Transverse colon (tissue), 4 donors: ENCODE results near the gene NRF1. TPM values are rescaled to one million over a fixed set of nuclear protein-coding genes. Genes with fewer than 3 reads are reported as not detected.
"Not testable (repeated sequence)": the region's sequence is repeated elsewhere in the genome, so short reads cannot be mapped to it uniquely, and the experiment has no call there.

Experiments
- DNase-seq: peaks from one replicate; pipeline ENCODE4 v3.0.0-alpha.2; 2019
- H3K27ac ChIP-seq, 4 donors: fragments of 200-600 bp; sonication (generic); 2 replicates each; pipeline ENCODE4 v1.5.1; 2016 to 2018; ENCODE audit warnings: inconsistent platforms in 4 of 4
- H3K27me3 ChIP-seq: fragments of 200-600 bp; sonication (generic); 2 replicates; pipeline ENCODE4 v1.5.1; 2017; ENCODE audit warnings: inconsistent platforms
- H3K36me3 ChIP-seq, 4 donors: fragments of 200-600 bp; sonication (generic); 2 replicates each; pipeline ENCODE4 v1.5.1; 2017 to 2019; ENCODE audit warnings: inconsistent platforms in 4 of 4
- H3K4me1 ChIP-seq, 4 donors: fragments of 200-600 bp; sonication (generic); 2 replicates each; pipeline ENCODE4 v1.5.1; 2017 to 2020; ENCODE audit warnings: inconsistent platforms in 4 of 4
- H3K4me3 ChIP-seq, 4 donors: fragments of 200-600 bp; sonication (generic); 1 replicate in 1 of 4; 2 replicates in 3 of 4; pipeline versions ENCODE4 v1.5.1 to v1.6.1; 2017 to 2019; ENCODE audit warnings: inconsistent platforms in 4 of 4
- H3K9me3 ChIP-seq, 2 donors: fragments of 200-600 bp; sonication (generic); 2 replicates each; pipeline ENCODE4 v1.5.1; 2017 to 2019; ENCODE audit warnings: inconsistent platforms in 2 of 2
- CTCF ChIP-seq, 5 experiments: fragments of 200-600 bp in 3 of 5; fragments of 450-650 bp in 2 of 5; sonication (generic) in 3 of 5; IDR thresholded peaks; 1 replicate in 2 of 5; 2 replicates in 3 of 5; pipeline ENCODE4 v1.5.1; 2016 to 2017; ENCODE audit warnings: antibody characterized with exemption in 5 of 5, inconsistent platforms in 3 of 5, mild to moderate bottlenecking in 2 of 5, moderate library complexity in 1 of 5
- EP300 ChIP-seq: sonication (generic); formaldehyde crosslinking; IDR thresholded peaks from one replicate; pipeline ENCODE4 v1.6.1; 2017; ENCODE audit warnings: antibody characterized with exemption, low read depth
- POLR2A ChIP-seq: fragments of 450-650 bp; IDR thresholded peaks from one replicate; pipeline ENCODE4 v1.6.1; 2016; ENCODE audit warnings: antibody characterized with exemption, mild to moderate bottlenecking, moderate library complexity
- POLR2AphosphoS5 ChIP-seq, 3 donors: sonication (generic); formaldehyde crosslinking; IDR thresholded peaks; one replicate each; pipeline ENCODE4 v1.6.1; 2016; ENCODE audit warnings: antibody characterized with exemption in 3 of 3
- WGBS, 2 donors: methylation state at CpG; one replicate each; pipeline ENCODE4 v1.1.5; 2018; ENCODE audit warnings: low coverage in 1 of 2; 5-methylcytosine and 5-hydroxymethylcytosine counted together
- in situ Hi-C, 4 donors: fragments of 200-750 bp; cut with MboI; loops; one replicate each; pipeline versions ENCODE4 v1.15.0 to v1.15.1; 2017; ENCODE audit warnings: low sequenced_read_pairs in 3 of 4, low pct_ligation_motif_present in 1 of 4, low pct_unique_long_range_greater_than_20kb in 1 of 4
- intact Hi-C: fragments of 100-400 bp; cut with DNase I; formaldehyde crosslinking; loops from one replicate; pipeline ENCODE4 v1.15.1; 2023; ENCODE audit warnings: low total_unique reads
- total RNA-seq, 4 donors: library from RNA; depleted of rRNA; stranded (reverse); fragments of >200 nt; gene quantifications; one replicate each; pipeline ENCODE4 v1.1.0, GENCODE V29; 2016

Gene NRF1
- total RNA-seq, 4 donors from 2014 or later: 11.6 to 21.5 (median 15.3) TPM

- no peak overlapping the region for H3K27ac ChIP-seq
- H3K4me3 ChIP-seq: no peak overlapping the region
- 41% methylated on average over 3 of the region's 3 CpGs; no CpG with 5 or more reads in 1 of the 2 donors for WGBS, 2 donors
- no peak for DNase-seq
- TF ChIP-seq POLR2A (no peak), CTCF (IDR thresholded peaks at IDR 0.05) (no peak), POLR2AphosphoS5 (IDR thresholded peaks at IDR 0.05) (no peak), EP300 (no peak)
- in situ Hi-C loops (no loop called here), intact Hi-C loops (no loop called here)
- peaks cover 6 to 7% of the 10 kb centered on the region in 2 donors for H3K9me3 ChIP-seq
- no peaks in the 10 kb centered on the region for H3K36me3 ChIP-seq
- no peaks in the 10 kb centered on the region for H3K27me3 ChIP-seq
- H3K4me1 ChIP-seq: peaks cover 0 to 2% (median 0%) of the 10 kb centered on the region in 4 donors
Measured at GRCh38 chr7:129574487-129574886, 37.0 kb upstream of the NRF1 start.

- H3K27me3 ChIP-seq: no peaks in the 10 kb centered on the region
- H3K9me3 ChIP-seq: peaks cover 6 to 7% of the 10 kb centered on the region in 2 donors
- no peak for TF ChIP-seq EP300
- TF ChIP-seq POLR2A: no peak
- TF ChIP-seq CTCF (IDR thresholded peaks at IDR 0.05): no peak
- no peak for TF ChIP-seq POLR2AphosphoS5 (IDR thresholded peaks at IDR 0.05)
- 75 to 91% methylated on average over 2 to 7 of the region's 7 CpGs for WGBS, 2 donors
- H3K4me1 ChIP-seq: no peaks in the 10 kb centered on the region
- intact Hi-C loops: no loop called here
- H3K27ac ChIP-seq: no peak overlapping the region
- no peak overlapping the region for H3K4me3 ChIP-seq
- in situ Hi-C loops: no loop called here
- no peaks in the 10 kb centered on the region for H3K36me3 ChIP-seq
- DNase-seq: no peak
Measured at GRCh38 chr7:129575699-129576098, 35.8 kb upstream of the NRF1 start.

GRCh38 chr7:129576138-129576537 is 35.4 kb upstream of the NRF1 start:
- no peak for DNase-seq
- intact Hi-C loops (no loop called here), in situ Hi-C loops (no loop called here)
- no peaks in the 10 kb centered on the region for H3K4me1 ChIP-seq
- H3K4me3 ChIP-seq: no peak overlapping the region
- no peak for TF ChIP-seq POLR2A
- no peak for TF ChIP-seq CTCF (IDR thresholded peaks at IDR 0.05)
- no peak for TF ChIP-seq EP300
- no peak for TF ChIP-seq POLR2AphosphoS5 (IDR thresholded peaks at IDR 0.05)
- H3K36me3 ChIP-seq: no peaks in the 10 kb centered on the region
- WGBS, 2 donors: 82 to 92% methylated on average over 1 to 2 of the region's 2 CpGs
- no peaks in the 10 kb centered on the region for H3K27me3 ChIP-seq
- H3K27ac ChIP-seq: no peak overlapping the region
- peaks cover 6 to 7% of the 10 kb centered on the region in 2 donors for H3K9me3 ChIP-seq

GRCh38 chr7:129578829-129579228 is 32.7 kb upstream of the NRF1 start:
- Histone ChIP-seq H3K4me1 (no peaks in the 10 kb centered on the region), H3K36me3 (no peaks in the 10 kb centered on the region), H3K4me3 (no peak overlapping the region), H3K9me3 (peaks cover 6 to 7% of the 10 kb centered on the region in 2 donors), H3K27ac (no peak overlapping the region), H3K27me3 (no peaks in the 10 kb centered on the region)
- DNase-seq: no peak
- TF ChIP-seq POLR2AphosphoS5 (IDR thresholded peaks at IDR 0.05) (no peak), CTCF (IDR thresholded peaks at IDR 0.05) (no peak), POLR2A (no peak), EP300 (no peak)
- 90% methylated on average over 11 of the region's 12 CpGs; no CpG with 5 or more reads in 1 of the 2 donors for WGBS, 2 donors
- in situ Hi-C loops (no loop called here), intact Hi-C loops (no loop called here)

DNA sequence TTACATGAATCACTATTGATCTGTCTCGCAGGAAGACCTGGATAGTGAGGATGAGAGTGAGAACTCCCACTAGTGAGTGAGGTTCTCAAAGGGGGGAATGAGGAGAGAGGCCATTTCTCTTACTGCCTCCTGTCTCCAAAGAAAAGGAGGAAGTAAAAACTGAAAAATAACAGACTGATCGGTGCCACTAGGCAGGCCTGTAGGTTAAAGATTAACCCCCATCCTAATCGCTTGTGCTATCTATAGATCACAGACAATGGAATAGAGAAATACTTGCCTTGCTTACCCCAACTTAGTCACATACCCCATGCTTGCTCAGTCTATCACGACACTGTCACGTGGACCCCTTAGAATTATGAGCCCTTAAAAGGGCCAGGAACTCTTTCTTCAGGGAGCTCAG is 25.3 kb upstream of the NRF1 start:
- peaks cover 24 to 27% of the 10 kb centered on the region in 2 donors for H3K9me3 ChIP-seq
- 67 to 79% methylated on average over 5 of the region's 5 CpGs for WGBS, 2 donors
- H3K36me3 ChIP-seq, H3K4me1 ChIP-seq, DNase-seq, intact Hi-C loops, H3K27me3 ChIP-seq, H3K27ac ChIP-seq, in situ Hi-C loops, H3K4me3 ChIP-seq: not testable (repeated sequence)
